ENCODE data around the gene PPP1R3G. TPM values are rescaled to one million over a fixed set of nuclear protein-coding genes. Genes with fewer than 3 reads are reported as not detected.
A peak's percentile ranks its signal among the peaks of the same experiment; 100 is the strongest.

PPP1R3G gene
- total and polyA plus RNA-seq, 4 donors, result 2.2 to 3.3 (median 3.0) TPM

GRCh38 chr6:5081955-5082354 lies 3.2 kb upstream of the PPP1R3G start:
- H3K4me3 ChIP-seq (ENCODE audit: low read depth, low read length), result no peak overlapping the region
- no peaks in the 10 kb centered on the region for H3K36me3 ChIP-seq (ENCODE audit: control insufficient read depth, insufficient read depth, low read length)
- WGBS (ENCODE audit: insufficient coverage), result 100% methylated on average over 3 of the region's 4 CpGs
- peaks cover 21% of the 10 kb centered on the region for H3K4me1 ChIP-seq (ENCODE audit: control insufficient read depth, insufficient read depth, low read length)
- H3K27ac ChIP-seq (ENCODE audit: low read depth, low read length), result no peak overlapping the region
- H3K27me3 ChIP-seq (ENCODE audit: control insufficient read depth, insufficient read depth, low read length), result peaks cover 25% of the 10 kb centered on the region
- no peaks in the 10 kb centered on the region for H3K9me3 ChIP-seq (ENCODE audit: control insufficient read depth, insufficient read depth, low read length)
- DNase-seq (ENCODE audit: low read depth in 4 of 6, low spot score in 6 of 6), result no peak

- Histone ChIP-seq H3K9me3 (ENCODE audit: control insufficient read depth, insufficient read depth, low read length) (no peaks in the 10 kb centered on the region), H3K27me3 (ENCODE audit: control insufficient read depth, insufficient read depth, low read length) (peaks cover 33% of the 10 kb centered on the region), H3K4me3 (ENCODE audit: low read depth, low read length) (no peak overlapping the region), H3K36me3 (ENCODE audit: control insufficient read depth, insufficient read depth, low read length) (no peaks in the 10 kb centered on the region), H3K4me1 (ENCODE audit: control insufficient read depth, insufficient read depth, low read length) (peaks cover 27% of the 10 kb centered on the region), H3K27ac (ENCODE audit: low read depth, low read length) (no peak overlapping the region)
- no peak for DNase-seq (ENCODE audit: low read depth in 4 of 6, low spot score in 6 of 6)
- 87% methylated on average over 9 of the region's 12 CpGs for WGBS (ENCODE audit: insufficient coverage)
These were observed 2.4 kb upstream of the PPP1R3G start for GRCh38 chr6:5082487-5083306.

GRCh38 chr6:5083307-5083583 lies 1.9 kb upstream of the PPP1R3G start:
- H3K4me1 ChIP-seq (ENCODE audit: control insufficient read depth, insufficient read depth, low read length), result peaks cover 30% of the 10 kb centered on the region
- H3K9me3 ChIP-seq (ENCODE audit: control insufficient read depth, insufficient read depth, low read length), result no peaks in the 10 kb centered on the region
- H3K4me3 ChIP-seq (ENCODE audit: low read depth, low read length), result no peak overlapping the region
- 50% methylated on average over 4 of the region's 4 CpGs for WGBS (ENCODE audit: insufficient coverage)
- no peak overlapping the region for H3K27ac ChIP-seq (ENCODE audit: low read depth, low read length)
- no peaks in the 10 kb centered on the region for H3K36me3 ChIP-seq (ENCODE audit: control insufficient read depth, insufficient read depth, low read length)
- peaks cover 34% of the 10 kb centered on the region for H3K27me3 ChIP-seq (ENCODE audit: control insufficient read depth, insufficient read depth, low read length)
- no peak for DNase-seq (ENCODE audit: low read depth in 4 of 6, low spot score in 6 of 6)

GRCh38 chr6:5083813-5084359 lies 1.3 kb upstream of the PPP1R3G start:
- H3K36me3 ChIP-seq (ENCODE audit: control insufficient read depth, insufficient read depth, low read length), result no peaks in the 10 kb centered on the region
- H3K27me3 ChIP-seq (ENCODE audit: control insufficient read depth, insufficient read depth, low read length), result peaks cover 34% of the 10 kb centered on the region
- 42% methylated on average over 13 of the region's 18 CpGs for WGBS (ENCODE audit: insufficient coverage)
- H3K27ac ChIP-seq (ENCODE audit: low read depth, low read length), result no peak overlapping the region
- H3K9me3 ChIP-seq (ENCODE audit: control insufficient read depth, insufficient read depth, low read length), result no peaks in the 10 kb centered on the region
- no peak overlapping the region for H3K4me3 ChIP-seq (ENCODE audit: low read depth, low read length)
- DNase-seq (ENCODE audit: low read depth in 4 of 6, low spot score in 6 of 6), result no peak
- peaks cover 30% of the 10 kb centered on the region for H3K4me1 ChIP-seq (ENCODE audit: control insufficient read depth, insufficient read depth, low read length)

GRCh38 chr6:5084360-5084780 lies 771 bp upstream of the PPP1R3G start:
- under 1% methylated on average over 56 of the region's 57 CpGs for WGBS (ENCODE audit: insufficient coverage)
- Histone ChIP-seq H3K36me3 (ENCODE audit: control insufficient read depth, insufficient read depth, low read length) (no peaks in the 10 kb centered on the region), H3K4me3 (ENCODE audit: low read depth, low read length) (peak overlapping the region; percentile 50), H3K9me3 (ENCODE audit: control insufficient read depth, insufficient read depth, low read length) (no peaks in the 10 kb centered on the region), H3K27ac (ENCODE audit: low read depth, low read length) (peak overlapping the region; percentile 67), H3K27me3 (ENCODE audit: control insufficient read depth, insufficient read depth, low read length) (peaks cover 34% of the 10 kb centered on the region), H3K4me1 (ENCODE audit: control insufficient read depth, insufficient read depth, low read length) (peaks cover 30% of the 10 kb centered on the region)
- DNase-seq (ENCODE audit: low read depth in 4 of 6, low spot score in 6 of 6), result no peak

GRCh38 chr6:5085648-5086293 lies 630 bp downstream of the PPP1R3G start:
- H3K9me3 ChIP-seq (ENCODE audit: control insufficient read depth, insufficient read depth, low read length), result no peaks in the 10 kb centered on the region
- WGBS (ENCODE audit: insufficient coverage), result under 1% methylated on average over 74 of the region's 74 CpGs
- peak overlapping the region; percentile 50 for H3K4me3 ChIP-seq (ENCODE audit: low read depth, low read length)
- peaks cover 34% of the 10 kb centered on the region for H3K27me3 ChIP-seq (ENCODE audit: control insufficient read depth, insufficient read depth, low read length)
- peak in 3 of 6 donors; percentile 11 to 71 (median 62) for DNase-seq (ENCODE audit: low read depth in 4 of 6, low spot score in 6 of 6)
- H3K27ac ChIP-seq (ENCODE audit: low read depth, low read length), result no peak overlapping the region
- peaks cover 34% of the 10 kb centered on the region for H3K4me1 ChIP-seq (ENCODE audit: control insufficient read depth, insufficient read depth, low read length)
- H3K36me3 ChIP-seq (ENCODE audit: control insufficient read depth, insufficient read depth, low read length), result no peaks in the 10 kb centered on the region

- WGBS (ENCODE audit: insufficient coverage), result 12% methylated on average over 55 of the region's 56 CpGs
- Histone ChIP-seq H3K27ac (ENCODE audit: low read depth, low read length) (no peak overlapping the region), H3K4me1 (ENCODE audit: control insufficient read depth, insufficient read depth, low read length) (peaks cover 34% of the 10 kb centered on the region), H3K36me3 (ENCODE audit: control insufficient read depth, insufficient read depth, low read length) (no peaks in the 10 kb centered on the region), H3K9me3 (ENCODE audit: control insufficient read depth, insufficient read depth, low read length) (no peaks in the 10 kb centered on the region), H3K27me3 (ENCODE audit: control insufficient read depth, insufficient read depth, low read length) (peaks cover 34% of the 10 kb centered on the region), H3K4me3 (ENCODE audit: low read depth, low read length) (no peak overlapping the region)
- DNase-seq (ENCODE audit: low read depth in 4 of 6, low spot score in 6 of 6), result peak in 2 of 6 donors; percentile 23 to 38
These were observed 1.3 kb downstream of the PPP1R3G start for GRCh38 chr6:5086294-5086890.

- peaks cover 34% of the 10 kb centered on the region for H3K27me3 ChIP-seq (ENCODE audit: control insufficient read depth, insufficient read depth, low read length)
- whole genome bisulfite sequencing (ENCODE audit: insufficient coverage), result 44% methylated on average over 19 of the region's 19 CpGs
- H3K36me3 ChIP-seq (ENCODE audit: control insufficient read depth, insufficient read depth, low read length), result no peaks in the 10 kb centered on the region
- DNase-seq (ENCODE audit: low read depth in 4 of 6, low spot score in 6 of 6), result peak in 3 of 6 donors; percentile 29 to 57 (median 54)
- H3K4me3 ChIP-seq (ENCODE audit: low read depth, low read length), result no peak overlapping the region
- no peaks in the 10 kb centered on the region for H3K9me3 ChIP-seq (ENCODE audit: control insufficient read depth, insufficient read depth, low read length)
- H3K27ac ChIP-seq (ENCODE audit: low read depth, low read length), result no peak overlapping the region
- peaks cover 34% of the 10 kb centered on the region for H3K4me1 ChIP-seq (ENCODE audit: control insufficient read depth, insufficient read depth, low read length)
These were observed 2.2 kb downstream of the PPP1R3G start for GRCh38 chr6:5087389-5087788.

- no peak for DNase-seq (ENCODE audit: low read depth in 4 of 6, low spot score in 6 of 6)
- Histone ChIP-seq H3K9me3 (ENCODE audit: control insufficient read depth, insufficient read depth, low read length) (no peaks in the 10 kb centered on the region), H3K4me1 (ENCODE audit: control insufficient read depth, insufficient read depth, low read length) (peaks cover 34% of the 10 kb centered on the region), H3K27me3 (ENCODE audit: control insufficient read depth, insufficient read depth, low read length) (peaks cover 32% of the 10 kb centered on the region), H3K4me3 (ENCODE audit: low read depth, low read length) (no peak overlapping the region), H3K36me3 (ENCODE audit: control insufficient read depth, insufficient read depth, low read length) (no peaks in the 10 kb centered on the region), H3K27ac (ENCODE audit: low read depth, low read length) (no peak overlapping the region)
- WGBS (ENCODE audit: insufficient coverage), result no CpG with 5 or more reads among the region's 3 CpGs
These were observed 3.6 kb downstream of the PPP1R3G start for GRCh38 chr6:5088780-5089179.
